ENCODE measurements around the gene APOBR. TPM values are rescaled to one million over a fixed set of nuclear protein-coding genes. Genes with fewer than 3 reads are reported as not detected.
A peak's percentile ranks its signal among the peaks of the same experiment; 100 is the strongest.

The APOBR gene
- total and polyA plus RNA-seq, 2 of the 13 experiments (the other 11 are each of a cell fraction or from before 2014, with no cell fraction given) = 0.03 TPM; not detected in 1

DNA sequence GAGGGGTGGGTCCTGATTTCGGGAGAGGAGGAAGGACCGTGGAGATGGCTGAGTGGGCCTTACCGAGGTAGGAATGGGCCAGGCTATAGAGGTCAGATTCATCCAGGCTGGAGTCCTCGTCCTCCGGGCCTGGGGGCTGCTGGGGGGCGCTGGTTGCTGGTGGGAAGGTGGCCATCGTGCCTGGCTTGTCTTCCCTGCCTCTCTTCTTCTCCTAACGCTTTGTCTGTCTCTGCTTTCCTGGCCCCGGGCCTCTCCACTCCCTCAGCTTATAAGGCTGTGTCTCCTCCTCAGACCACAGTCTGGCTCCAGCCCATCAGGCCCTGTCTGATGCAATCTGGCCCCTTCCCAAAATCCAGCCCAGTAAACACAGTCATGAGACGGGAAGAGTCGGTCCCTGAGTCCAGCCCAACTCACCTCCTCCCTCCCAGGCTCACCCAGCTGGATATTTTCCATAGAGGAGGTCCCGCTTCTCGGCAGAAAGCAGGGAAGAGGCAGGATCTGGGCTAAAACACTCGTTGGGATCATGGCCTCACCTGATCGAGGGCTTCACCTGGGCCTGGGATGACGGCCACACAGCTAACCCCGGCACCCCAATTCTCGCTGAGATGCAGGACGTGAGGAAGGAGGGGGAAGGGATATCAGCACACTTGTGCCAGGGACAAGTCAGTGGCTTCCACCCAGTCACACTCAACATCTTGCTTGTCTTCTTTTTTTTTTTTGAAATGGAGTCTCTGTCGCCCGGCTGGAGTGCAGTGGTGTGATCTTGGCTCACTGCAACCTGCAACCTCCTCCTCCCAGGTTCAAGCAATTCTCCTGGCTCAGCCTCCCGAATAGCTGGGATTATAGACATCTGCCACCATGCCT lies 44.5 kb downstream of the APOBR start, which contains the start of gene NUPR1 (continued):
- TF ChIP-seq SP1 (IDR thresholded peaks at IDR 0.05) (no peak), SP1 (CRISPR knock-in tag; IDR thresholded peaks at IDR 0.05) (no peak), ETV5 (CRISPR knock-in tag; IDR thresholded peaks at IDR 0.05; ENCODE audit: borderline replicate concordance) (no peak; the same call in 1 of the 2 replicates), ZNF33A (CRISPR knock-in tag; IDR thresholded peaks at IDR 0.05; ENCODE audit: borderline replicate concordance) (no peak), EP300 (IDR thresholded peaks at IDR 0.05; ENCODE audit: low read depth in 2 of 2, low read length in 2 of 2) (0 out of 4 replicates have a peak, but pooled peaks of 1 of the 2 experiments have one; percentile 46), EP300 (CRISPR knock-in tag; IDR thresholded peaks at IDR 0.05; ENCODE audit: borderline replicate concordance) (0 out of 2 replicates have a peak, but pooled peaks have one; percentile 51), SAP130 (CRISPR knock-in tag; IDR thresholded peaks at IDR 0.05; ENCODE audit: low read depth) (peak; percentile 69), HOXD1 (CRISPR knock-in tag; IDR thresholded peaks at IDR 0.05) (peak; percentile 82; the same call in 1 of the 2 replicates), PHF5A (CRISPR knock-in tag; IDR thresholded peaks at IDR 0.05; ENCODE audit: low read depth, unreplicated experiment) (no peak), FIP1L1 (IDR thresholded peaks at IDR 0.05; ENCODE audit: borderline replicate concordance, insufficient read depth, low read depth, low read length) (no peak), STAT6 (CRISPR knock-in tag; IDR thresholded peaks at IDR 0.05; ENCODE audit: borderline replicate concordance) (no peak), FOXJ3 (CRISPR knock-in tag; IDR thresholded peaks at IDR 0.05; ENCODE audit: borderline replicate concordance) (peak; percentile 71; the same call in 1 of the 2 replicates), MATR3 (CRISPR knock-in tag; IDR thresholded peaks at IDR 0.05) (no peak), GATAD2A (CRISPR knock-in tag; IDR thresholded peaks at IDR 0.05) (peak; percentile 69; the same call in 1 of the 2 replicates), ATF1 (CRISPR knock-in tag; IDR thresholded peaks at IDR 0.05) (no peak), AGO1 (IDR thresholded peaks at IDR 0.05; ENCODE audit: low read depth, low read length, poor library complexity, severe bottlenecking) (no peak), ZC3H13 (CRISPR knock-in tag; IDR thresholded peaks at IDR 0.05) (no peak), PRMT3 (CRISPR knock-in tag; IDR thresholded peaks at IDR 0.05; ENCODE audit: borderline replicate concordance, low read depth) (no peak), FOXP4 (CRISPR knock-in tag; IDR thresholded peaks at IDR 0.05) (peak; percentile 87), TFDP1 (CRISPR knock-in tag; IDR thresholded peaks at IDR 0.05; ENCODE audit: borderline replicate concordance) (peak; percentile 35; the same call in 1 of the 2 replicates), ZBTB21 (CRISPR knock-in tag; IDR thresholded peaks at IDR 0.05) (no peak)
- TF ChIP-seq, protein P1, sequence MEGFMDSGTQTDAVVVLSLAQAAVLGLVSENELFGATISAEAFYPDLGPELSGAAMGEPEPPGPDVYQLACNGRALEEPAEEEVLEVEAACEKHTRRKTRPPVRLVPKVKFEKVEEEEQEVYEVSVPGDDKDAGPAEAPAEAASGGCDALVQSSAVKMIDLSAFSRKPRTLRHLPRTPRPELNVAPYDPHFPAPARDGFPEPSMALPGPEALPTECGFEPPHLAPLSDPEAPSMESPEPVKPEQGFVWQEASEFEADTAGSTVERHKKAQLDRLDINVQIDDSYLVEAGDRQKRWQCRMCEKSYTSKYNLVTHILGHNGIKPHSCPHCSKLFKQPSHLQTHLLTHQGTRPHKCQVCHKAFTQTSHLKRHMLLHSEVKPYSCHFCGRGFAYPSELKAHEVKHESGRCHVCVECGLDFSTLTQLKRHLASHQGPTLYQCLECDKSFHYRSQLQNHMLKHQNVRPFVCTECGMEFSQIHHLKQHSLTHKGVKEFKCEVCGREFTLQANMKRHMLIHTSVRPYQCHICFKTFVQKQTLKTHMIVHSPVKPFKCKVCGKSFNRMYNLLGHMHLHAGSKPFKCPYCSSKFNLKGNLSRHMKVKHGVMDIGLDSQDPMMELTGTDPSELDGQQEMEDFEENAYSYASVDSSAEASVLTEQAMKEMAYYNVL (CRISPR knock-in tag; IDR thresholded peaks at IDR 0.05; ENCODE audit: borderline replicate concordance) = no peak

All from HepG2 (cell line).